NOMO-1 treated with DMSO at 0.1 percent for 48 hours (cell line): Measurements from ENCODE around the gene ADO.

Experiments
- DNase-seq: peaks from one replicate; lab custom pipeline; 2025; ENCODE audit not compliant: unreplicated experiment; lab: John Stamatoyannopoulos, UW

The ADO gene

DNA sequence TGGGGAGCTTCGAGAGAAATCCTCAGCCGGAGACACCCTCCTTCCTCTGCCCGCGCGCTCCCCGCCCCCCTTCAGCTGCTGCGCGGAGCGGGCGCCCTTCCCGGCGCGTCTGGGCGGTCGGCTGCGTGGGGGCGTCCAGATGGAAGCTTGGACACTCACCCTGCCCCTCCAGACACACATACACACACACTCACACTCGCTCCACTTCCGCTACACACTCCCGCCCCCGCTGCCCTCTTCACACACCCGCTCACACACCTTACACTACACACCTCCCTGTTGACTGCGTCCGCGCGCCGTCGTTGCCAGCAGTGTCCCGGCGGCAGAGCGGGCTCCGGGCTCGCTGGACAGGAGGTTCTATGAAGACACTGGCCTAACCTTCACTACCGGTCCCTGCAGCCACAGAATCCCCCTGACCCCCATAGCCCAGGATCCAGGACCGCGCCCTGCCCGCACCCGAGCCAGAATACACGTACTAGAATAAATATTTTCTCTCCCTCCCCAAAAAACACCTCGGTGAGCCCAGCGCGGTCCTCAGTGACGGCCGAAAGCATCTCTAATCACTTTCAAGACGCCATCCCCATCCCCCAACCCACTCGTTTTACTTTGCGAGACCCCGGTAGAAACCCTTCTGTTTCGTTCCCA, 12.7 kb downstream of the ADO start:
- DNase-seq = no peak

DNA sequence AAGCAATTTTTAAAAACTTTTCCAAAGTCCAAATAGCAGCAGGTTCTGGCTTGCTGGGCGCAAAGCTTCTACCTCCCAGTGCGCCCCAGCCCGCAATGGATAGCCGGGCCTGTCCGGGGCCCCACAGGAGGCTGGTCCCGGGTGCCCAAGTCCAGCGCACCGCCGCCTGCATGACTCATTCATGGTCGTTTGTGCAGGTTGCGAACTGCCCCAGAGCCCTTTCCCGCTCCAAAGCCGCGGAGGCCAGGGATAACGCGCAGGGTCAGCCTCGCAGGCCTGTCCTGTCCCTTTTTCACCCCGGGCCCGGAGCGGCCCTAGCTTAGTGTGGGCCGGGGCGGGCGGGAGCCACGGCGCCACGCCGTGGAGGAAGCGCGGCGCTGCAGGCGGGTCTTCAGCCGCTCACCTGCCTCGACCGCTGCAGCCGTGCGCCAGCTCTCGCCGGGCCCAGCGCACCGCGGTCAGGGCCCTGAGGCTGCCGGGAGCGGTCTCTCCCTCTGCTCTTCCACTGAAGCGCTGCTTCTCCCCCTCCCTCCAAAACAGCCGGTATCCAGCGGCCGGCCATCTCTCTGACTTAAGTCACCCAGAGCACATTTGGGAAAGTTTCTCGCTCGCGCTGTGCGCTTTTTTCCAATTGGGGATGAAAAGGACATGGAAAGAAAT, 13.4 kb downstream of the ADO start:
- peak; percentile 60 for DNase-seq

DNA sequence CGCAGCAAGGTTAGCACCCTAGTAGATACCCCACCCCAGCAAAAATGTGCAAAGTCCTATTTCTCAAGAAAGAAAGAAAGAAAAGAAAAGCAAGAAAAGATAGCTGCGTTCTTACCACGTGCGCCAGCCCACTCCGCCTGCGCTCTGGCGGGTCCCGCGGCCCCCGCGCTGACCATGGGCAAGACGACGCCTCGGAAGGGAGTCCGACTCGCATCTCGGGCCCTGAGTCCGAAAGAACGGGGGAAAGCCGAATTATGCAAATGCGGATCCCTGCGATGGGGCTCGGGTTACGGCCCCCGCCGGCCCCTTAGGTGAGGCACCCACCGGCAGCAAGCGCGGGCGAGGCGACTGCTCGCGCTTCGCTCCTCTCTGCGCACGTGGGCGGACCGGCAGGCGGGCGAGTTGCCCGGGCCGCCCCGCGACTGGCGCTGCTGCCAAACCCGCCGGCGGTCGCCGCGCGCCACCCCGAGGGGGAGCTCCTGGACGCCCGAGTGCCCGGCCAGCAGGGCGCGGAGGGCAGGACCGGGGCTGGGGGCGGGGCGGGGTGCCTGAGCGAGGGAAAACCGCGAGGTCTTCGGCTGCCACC, 14.0 kb downstream of the ADO start:
- peak; percentile 28 for DNase-seq

DNA sequence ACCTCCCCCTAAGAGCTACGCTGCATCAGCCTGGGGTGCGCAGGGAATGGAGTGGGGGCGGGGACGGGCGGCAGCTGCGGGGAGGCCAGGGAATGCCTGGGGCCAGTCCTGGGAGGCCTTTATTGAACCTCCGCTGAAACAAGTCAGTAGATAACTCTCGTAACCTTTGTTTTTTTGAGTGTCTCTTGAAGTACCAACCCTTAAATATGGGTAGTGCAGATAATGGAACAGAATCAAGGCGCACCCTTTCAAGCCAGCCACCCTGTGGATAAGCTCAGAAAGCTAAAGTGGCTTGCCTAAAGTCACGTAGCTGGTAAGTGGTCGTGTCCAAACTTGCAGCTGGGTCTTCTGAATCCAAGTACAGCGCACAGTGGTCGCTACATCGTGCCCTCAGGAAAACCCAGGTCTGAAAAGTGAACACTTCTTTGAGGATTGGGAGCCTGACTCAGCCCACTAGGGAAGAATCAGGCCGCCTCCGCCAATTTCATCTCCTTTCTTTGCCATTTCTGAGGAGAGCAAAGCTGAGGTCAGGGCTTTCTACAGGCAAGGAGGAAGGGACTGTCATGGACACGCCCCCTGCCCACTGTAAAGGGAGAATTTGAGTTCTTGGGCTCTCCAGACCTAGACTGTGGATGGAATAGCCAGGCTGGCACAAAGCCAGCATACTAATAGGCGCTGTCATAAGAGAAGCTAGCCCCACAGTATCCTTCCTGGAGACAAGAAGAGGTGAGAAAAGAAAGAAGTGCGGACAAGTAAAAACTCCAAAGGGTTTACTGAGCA, 14.8 kb downstream of the ADO start:
- DNase-seq = no peak

DNA sequence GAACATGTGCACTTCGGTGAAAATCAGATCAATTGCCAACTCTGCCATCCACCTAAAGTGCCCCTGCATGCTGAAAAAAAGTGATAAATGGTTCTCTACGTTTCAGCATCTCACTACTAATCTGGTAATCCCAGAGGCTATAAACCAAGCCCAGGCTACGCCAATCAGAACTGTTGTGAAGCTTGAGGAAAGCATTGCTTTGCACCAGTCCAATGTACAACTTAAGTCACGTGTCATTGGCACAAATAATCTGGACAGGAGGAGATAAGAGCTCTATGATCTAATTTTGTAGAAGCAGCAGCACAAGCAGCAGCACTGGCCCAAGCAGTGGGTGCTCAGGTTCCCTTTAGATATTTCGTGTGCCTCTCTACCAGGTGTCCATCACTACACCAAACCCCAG, 16.1 kb downstream of the ADO start:
- DNase-seq = no peak

DNA sequence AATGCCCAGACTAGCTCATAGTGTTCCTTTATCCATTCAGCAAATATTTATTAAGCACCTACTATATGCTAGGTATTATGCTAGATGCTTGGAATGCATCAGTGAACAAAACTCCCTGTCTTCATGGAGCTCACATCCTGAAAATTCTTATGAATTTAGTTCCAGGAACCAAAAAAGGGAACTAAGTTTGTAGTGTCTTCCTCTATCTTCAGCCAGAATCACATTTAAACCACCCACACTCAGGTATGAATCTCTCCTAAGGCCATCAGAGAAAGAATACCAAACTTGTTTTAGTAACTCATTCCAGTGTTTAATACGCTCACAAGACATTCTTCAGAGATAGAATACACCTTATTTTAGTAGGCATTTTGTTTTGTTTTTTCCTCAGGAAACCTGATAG, 21.8 kb downstream of the ADO start:
- peak; percentile 35 for DNase-seq

DNA sequence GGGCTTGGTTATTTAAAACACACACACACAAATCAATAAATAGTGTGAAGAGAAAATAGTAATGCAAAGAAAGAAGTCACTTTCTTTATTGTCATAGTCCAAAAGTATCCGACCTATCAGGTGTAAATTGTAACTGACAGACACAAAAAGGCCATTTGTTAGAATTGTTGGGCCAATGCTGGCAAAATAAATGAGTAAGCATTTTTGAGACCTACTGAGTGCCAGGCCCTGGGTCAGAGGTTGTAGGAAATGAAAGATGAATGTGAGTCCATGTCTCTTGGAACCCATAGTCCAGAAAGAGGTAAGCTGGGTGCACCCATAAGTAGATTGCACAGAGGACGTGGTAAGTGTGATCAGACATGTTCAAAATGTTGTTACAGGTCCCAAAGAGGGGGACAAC, 25.1 kb downstream of the ADO start:
- DNase-seq = no peak

DNA sequence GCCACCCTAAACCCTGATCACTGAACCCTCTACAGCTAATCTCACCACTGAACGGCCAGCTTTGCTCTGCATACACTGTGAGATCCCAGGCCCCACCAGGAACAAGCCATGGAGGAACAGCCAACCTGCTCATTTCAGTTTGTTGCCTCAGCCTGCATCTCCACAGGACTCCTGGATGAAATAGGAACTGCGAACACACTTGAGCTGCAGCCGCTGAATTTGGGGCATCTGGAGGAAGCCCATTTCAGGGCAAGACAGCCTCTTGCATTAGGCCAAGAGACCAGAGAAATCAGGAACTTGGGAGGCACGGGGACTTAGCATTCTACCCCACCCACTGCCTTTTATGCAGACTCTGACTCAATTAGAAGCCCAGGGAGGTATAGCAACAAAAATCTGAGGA, 26.2 kb downstream of the ADO start:
- DNase-seq = peak; percentile 81

DNA sequence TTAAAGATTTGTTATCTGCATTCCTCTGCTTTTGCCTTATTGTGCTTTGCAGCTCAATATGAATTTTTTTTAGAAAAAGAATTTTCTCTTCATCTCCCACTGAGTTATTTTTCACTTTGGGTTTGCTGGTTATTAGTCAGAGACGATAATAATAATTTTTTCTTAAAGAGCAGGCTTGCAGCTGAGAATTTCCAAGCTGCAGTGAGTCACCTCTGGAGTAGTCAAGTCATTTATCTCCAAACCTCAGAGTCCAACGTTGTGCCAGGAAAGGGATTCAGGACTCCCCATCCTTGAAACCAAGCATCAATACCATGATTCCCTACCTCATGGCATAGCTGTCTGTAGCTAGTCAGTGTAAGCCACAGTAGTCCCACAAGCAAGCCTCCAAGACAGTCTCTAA, 26.8 kb downstream of the ADO start:
- DNase-seq = no peak

DNA sequence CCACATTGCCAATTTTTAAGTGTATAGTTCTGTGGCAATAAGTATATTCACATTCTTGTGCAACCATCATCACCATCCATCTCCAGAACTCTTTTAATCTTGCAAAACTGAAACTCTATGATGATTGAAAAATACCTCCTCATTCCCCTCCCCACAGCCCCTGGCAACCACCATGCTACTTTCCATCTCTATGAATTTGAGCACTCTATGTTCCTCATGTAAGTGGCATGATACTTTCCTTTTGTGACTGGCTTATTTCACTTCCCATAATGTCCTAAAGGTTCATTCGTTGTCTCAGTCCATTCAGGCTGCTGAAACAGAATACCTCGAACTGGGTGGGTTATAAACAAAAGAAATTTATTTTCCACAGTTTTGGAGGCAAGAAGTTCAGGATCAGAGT, 35.1 kb downstream of the ADO start:
- DNase-seq = peak; percentile 78

DNA sequence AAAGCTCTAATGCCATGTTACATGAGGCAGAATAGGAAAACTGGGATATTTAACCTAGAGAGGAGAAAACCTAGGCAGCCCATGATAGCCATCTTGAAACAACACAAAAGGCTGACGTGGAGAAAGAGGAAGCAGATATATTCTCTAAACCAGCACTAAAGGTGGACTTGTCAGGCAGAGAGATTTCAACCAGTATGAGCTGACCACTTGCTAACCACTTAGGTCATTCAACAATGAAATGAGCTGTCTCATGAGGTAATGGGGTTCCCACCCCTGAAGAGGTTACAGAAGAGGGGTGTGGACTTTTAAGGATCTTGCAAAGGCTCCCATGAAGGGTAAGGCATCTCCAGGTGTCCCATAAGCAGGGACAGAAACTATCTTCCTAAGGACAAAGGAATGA, 38.5 kb downstream of the ADO start:
- DNase-seq = peak; percentile 46

DNA sequence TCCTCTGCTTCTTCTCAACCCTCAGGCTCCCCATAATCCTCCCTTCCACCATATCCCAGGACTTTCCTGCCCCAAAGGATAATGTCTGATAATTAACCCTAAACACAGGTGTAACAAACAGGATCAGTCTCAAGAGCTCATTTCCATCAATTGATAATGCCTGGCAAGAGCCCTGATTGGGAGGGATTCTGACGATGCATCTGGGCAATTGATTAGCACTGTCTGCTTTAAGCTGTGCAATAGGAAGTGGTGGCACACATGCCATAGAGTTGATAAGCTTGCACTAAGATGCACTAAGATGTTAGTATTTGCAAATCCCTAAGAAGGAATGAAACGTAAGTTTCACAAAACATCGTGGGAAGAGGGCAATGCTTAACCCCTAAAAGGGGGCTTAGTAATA, 39.1 kb downstream of the ADO start:
- no peak for DNase-seq

DNA sequence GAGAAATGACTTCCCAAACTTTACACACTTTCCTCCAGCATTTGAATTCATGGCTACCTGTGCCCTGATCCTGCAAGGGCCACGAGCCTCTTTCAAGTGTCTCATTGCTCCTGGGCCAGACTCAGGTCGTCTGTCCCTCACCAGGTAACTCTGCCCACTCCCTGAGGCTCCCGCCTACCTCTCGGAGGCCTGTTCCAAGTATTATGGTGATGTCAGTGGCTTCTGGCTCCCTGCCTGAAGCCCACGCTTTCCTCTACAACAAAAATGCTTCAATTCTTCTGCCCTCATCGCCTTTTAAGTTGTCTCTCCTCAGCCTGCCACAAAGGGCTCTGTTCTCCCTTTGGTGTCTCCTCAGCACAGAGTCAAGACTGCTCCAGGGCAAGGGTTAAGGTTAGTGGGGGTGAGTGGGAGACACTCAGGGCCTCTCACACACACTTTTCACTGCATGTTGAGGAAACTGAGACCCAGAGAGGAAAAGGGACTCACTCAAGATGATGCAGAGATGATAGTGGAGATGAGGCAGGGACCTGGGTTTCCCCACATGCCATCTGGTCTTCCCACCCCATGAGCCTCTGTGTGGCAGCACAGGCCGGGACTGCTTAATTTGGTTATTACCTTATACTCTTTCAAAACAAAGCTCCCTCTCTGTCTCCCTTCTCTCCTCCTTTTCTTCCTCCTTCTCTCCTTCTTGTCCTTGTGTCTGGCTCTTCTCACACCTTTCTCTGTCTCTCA, 39.9 kb downstream of the ADO start:
- DNase-seq = no peak

DNA sequence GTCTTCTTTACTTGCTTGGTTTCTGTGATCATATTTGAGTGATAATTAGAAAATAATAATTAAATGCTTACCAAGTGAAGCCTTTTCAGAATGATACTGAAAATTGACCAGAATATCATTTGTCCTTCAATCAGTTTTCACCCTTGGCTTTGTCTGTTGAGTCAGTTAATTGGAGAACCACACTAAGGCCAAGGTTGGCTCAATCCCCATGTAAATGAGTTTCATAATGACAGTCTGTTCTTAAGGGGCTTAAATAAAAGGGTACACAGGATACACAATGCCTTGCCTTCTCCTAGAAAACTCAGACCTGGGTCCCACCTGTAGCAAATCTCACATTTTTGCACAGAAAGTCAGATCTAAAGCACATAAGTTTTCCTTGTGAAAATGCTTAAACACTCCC, 42.9 kb downstream of the ADO start:
- no peak for DNase-seq

DNA sequence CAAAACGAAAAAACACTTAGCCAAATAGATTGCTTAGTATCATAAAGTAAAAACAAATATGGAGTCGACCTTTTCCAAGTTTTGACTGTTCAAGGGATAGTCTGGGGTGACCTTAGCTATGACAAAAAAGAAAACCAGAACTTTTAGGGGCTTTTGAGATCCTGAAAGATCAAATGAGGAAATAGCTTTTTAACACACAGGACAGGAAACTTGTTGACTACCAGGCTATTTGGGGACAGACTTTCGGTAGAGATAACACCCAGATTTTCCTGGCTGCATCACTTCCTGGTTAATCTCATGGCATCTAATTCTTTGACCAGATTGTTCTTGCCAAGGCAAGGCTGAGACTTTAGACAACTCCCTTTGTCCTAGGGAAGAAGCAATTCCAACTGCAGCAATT, 46.1 kb downstream of the ADO start:
- peak; percentile 50 for DNase-seq

DNA sequence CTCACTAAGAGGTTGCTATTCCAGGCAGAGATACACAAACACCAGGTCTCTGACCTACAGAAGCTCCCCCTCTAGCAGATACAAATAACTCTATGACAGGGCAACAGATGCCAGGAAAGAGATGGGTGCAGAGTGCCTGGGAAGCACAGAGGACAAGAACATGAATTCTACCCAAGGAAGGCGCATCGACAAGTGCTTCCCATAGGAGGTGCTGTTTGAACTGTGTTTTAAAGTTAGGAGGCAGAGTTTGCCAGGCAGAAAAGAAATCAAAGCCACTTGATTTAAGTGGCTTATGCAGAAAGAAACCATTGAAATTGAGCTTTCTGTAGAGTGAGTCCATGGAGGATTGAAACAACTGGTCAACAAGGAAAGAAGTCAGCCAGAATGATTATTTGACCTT, 46.9 kb downstream of the ADO start:
- DNase-seq = peak; percentile 6

DNA sequence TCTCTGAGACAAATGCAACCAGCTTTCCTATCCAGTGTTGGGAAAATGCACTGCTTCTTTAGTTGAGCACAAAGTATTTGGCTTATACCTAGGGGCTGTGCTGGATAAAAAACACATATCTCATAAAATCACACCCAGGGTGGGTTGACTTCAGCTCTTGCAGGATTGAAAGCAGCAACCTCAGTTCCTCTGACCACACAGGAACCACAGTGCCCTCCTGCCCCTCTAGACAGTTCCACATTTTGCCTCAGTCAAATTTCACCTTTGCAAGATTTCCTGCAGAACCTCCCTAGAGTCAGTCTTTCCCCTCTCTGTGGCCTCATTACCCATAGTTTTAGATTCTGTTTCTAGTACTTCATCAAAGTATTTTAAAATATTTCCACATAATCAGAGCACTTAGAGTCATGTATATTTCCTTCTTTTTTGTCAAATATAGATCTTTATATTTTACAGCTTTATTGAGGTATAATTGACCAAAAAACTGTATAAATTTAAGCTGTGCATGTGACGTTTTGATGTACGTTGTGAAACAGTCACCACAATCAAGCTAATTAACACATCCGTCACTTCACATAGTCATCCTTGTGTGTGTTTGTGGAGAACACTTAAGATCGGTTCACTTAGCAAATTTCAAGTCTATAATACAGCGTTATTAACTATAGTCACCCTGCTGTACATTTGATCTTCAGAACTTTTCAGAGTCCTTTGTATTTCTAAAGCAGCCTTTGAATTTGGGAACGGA, 48.6 kb downstream of the ADO start:
- peak; percentile 93 for DNase-seq

DNA sequence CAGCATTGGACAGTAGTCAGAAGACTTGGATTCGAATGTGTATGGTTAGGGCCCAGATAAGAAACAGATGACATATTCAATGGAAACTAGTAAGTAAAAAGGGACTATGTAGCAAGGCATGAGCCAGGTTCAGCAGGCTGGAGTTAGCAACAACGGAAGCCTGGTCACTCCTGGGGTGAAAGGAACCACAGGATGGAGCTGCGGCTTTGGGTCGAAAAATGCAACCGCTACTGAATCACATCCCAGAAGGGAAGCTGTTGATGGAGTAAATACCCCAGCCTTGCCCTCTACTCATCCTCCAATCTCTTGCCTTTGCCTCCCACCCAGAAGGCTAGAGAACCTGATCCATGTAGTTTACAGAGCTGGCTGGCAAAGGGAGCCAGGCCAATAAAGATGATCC, 49.2 kb downstream of the ADO start:
- peak; percentile 85 for DNase-seq

DNA sequence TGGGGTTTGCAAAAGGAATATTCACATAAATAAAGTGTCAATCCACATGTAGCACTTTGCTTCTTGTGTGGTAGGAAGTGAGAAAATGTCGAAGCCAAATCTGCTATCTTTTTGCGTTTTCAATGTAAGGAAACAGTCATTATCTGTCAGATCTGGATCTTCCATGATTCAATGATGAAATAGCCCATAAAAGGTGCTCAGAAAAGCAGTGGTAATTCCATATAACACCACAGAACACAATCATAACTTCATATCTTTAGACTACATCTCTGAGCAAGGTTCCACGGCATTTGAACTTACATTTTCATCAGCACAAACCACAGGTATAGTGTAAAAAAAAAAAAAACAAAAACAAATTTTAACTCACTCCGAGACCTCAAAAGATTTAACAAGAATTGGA, 51.5 kb downstream of the ADO start:
- no peak for DNase-seq
